OCI-LY7 (cell line): ENCODE results near the gene PC. TPM values are rescaled to one million over a fixed set of nuclear protein-coding genes. Genes with fewer than 3 reads are reported as not detected.

Source experiments
- BruUV-seq: library from RNA; stranded (reverse); fragments of 400-500 nt; replicated peaks from 2 replicates; lab custom pipeline; 2021; lab: Mats Ljungman, UMichigan
- CTCF ChIA-PET: fragments of 300-600 bp; sonication (Branson Sonifier 250); formaldehyde crosslinking; loops from one replicate; lab custom pipeline; 2022; ENCODE audit warnings: antibody characterized with exemption; ENCODE audit not compliant: unreplicated experiment; lab: Charles Lee
- POLR2A ChIA-PET: fragments of 300-600 bp; sonication (Branson Sonifier 250); formaldehyde crosslinking; loops from one replicate; lab custom pipeline; 2022; ENCODE audit warnings: antibody characterized with exemption; lab: Charles Lee
- DNase-seq: peaks from one replicate; pipeline ENCODE4 v3.0.0-alpha.2; 2015; ENCODE audit warnings: low spot score
- H2AFZ ChIP-seq: fragments of 200-600 bp; sonication (generic), shearing (Covaris generic); 2 replicates; pipeline ENCODE4 v1.6.1; 2014; ENCODE audit warnings: mild to moderate bottlenecking, antibody characterized with exemption, low read length, moderate library complexity
- H3K27ac ChIP-seq: fragments of 200-600 bp; sonication (generic); 2 replicates; pipeline ENCODE4 v1.5.1; 2014; ENCODE audit warnings: mixed run types, low read depth, mild to moderate bottlenecking, moderate library complexity, low read length, inconsistent platforms; ENCODE audit not compliant: poor library complexity, severe bottlenecking
- H3K36me3 ChIP-seq: fragments of 200-600 bp; sonication (generic); 2 replicates; pipeline ENCODE4 v1.6.1; 2014; ENCODE audit warnings: mild to moderate bottlenecking, antibody characterized with exemption, low read length, moderate library complexity, mixed read lengths; ENCODE audit not compliant: insufficient read depth
- H3K4me1 ChIP-seq: fragments of 200-600 bp; sonication (generic); 2 replicates; pipeline ENCODE4 v1.5.1; 2014; ENCODE audit warnings: mild to moderate bottlenecking, low read length; ENCODE audit not compliant: insufficient read depth, poor library complexity, severe bottlenecking
- H3K4me2 ChIP-seq: fragments of 200-600 bp; sonication (generic); 2 replicates; pipeline ENCODE4 v1.6.1; 2014; ENCODE audit warnings: mild to moderate bottlenecking, low read length
- H3K4me3 ChIP-seq: fragments of 200-600 bp; sonication (generic); 2 replicates; pipeline ENCODE4 v1.5.1; 2014; ENCODE audit warnings: mild to moderate bottlenecking, low read depth, low read length; ENCODE audit not compliant: poor library complexity, severe bottlenecking
- H3K79me2 ChIP-seq: fragments of 200-600 bp; sonication (generic); 2 replicates; pipeline ENCODE4 v1.6.1; 2016; ENCODE audit warnings: low read depth, mild to moderate bottlenecking, low read length, moderate library complexity, mixed read lengths; ENCODE audit not compliant: insufficient read depth
- H3K9me2 ChIP-seq: fragments of 200-600 bp; sonication (generic); 2 replicates; pipeline ENCODE4 v1.6.1; 2016; ENCODE audit warnings: mild to moderate bottlenecking, low read length, mixed read lengths; ENCODE audit not compliant: insufficient read depth
- H3K9me3 ChIP-seq: fragments of 200-600 bp; sonication (generic); 2 replicates; pipeline ENCODE4 v1.6.1; 2014; ENCODE audit warnings: mild to moderate bottlenecking, mixed run types, low read length, mixed read lengths
- H4K20me1 ChIP-seq: fragments of 200-600 bp; sonication (generic); 2 replicates; pipeline ENCODE4 v1.6.1; 2014; ENCODE audit warnings: mild to moderate bottlenecking, antibody characterized with exemption, low read length, moderate library complexity, mixed read lengths; ENCODE audit not compliant: insufficient read depth
- EZH2phosphoT487 ChIP-seq: fragments of 200-600 bp; sonication (generic); IDR thresholded peaks from 2 replicates; pipeline ENCODE4 v1.6.1; 2018; ENCODE audit warnings: low read depth, borderline replicate concordance, mild to moderate bottlenecking, mixed run types, antibody characterized with exemption, low read length, moderate library complexity, mixed read lengths
- intact Hi-C: fragments of 100-400 bp; cut with micrococcal nuclease; formaldehyde crosslinking; loops from one replicate; pipeline ENCODE4 v1.10.0; 2022; ENCODE audit not compliant: unreplicated experiment
- total RNA-seq, 2 experiments: library from RNA; depleted of rRNA in 1 of 2; stranded (reverse); fragments of >200 nt in 1 of 2; shearing (Covaris generic) in 1 of 2; gene quantifications; 2 replicates each; pipeline ENCODE4 v1.2.3, GENCODE V29; 2014 to 2022
- TF ChIP-seq, protein P1 (sequence below): fragments of 200-600 bp; sonication (generic); conservative IDR thresholded peaks from 2 replicates; pipeline ENCODE4 v1.5.1; 2014; ENCODE audit warnings: mild to moderate bottlenecking, antibody characterized with exemption, low read length, moderate library complexity, mixed read lengths

The PC gene
- total RNA-seq, 2 experiments from 2014 or later: 10.4 to 12.7 TPM

DNA sequence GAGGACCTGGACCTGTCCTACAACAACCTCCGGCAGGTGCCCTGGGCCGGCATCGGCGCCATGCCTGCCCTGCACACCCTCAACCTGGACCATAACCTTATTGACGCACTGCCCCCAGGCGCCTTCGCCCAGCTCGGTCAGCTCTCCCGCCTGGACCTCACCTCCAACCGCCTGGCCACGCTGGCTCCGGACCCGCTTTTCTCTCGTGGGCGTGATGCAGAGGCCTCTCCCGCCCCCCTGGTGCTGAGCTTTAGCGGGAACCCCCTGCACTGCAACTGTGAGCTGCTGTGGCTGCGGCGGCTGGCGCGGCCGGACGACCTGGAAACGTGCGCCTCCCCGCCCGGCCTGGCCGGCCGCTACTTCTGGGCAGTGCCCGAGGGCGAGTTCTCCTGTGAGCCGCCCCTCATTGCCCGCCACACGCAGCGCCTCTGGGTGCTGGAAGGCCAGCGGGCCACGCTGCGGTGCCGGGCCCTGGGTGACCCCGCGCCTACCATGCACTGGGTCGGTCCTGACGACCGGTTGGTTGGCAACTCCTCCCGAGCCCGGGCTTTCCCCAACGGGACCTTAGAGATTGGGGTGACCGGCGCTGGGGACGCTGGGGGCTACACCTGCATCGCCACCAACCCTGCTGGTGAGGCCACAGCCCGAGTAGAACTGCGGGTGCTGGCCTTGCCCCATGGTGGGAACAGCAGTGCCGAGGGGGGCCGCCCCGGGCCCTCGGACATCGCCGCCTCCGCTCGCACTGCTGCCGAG lies 99.8 kb downstream of the PC start:
- H3K4me1 ChIP-seq: peaks cover 36% of the 10 kb centered on the region
- ChIA-PET CTCF (interaction anchor here (0.6 kb wide), 1 partner anchor 148 kb away, joined by 3 read pairs; no protein-coding TSS in a partner anchor), POLR2A (no interaction called here)
- TF ChIP-seq EZH2phosphoT487: no peak
- TF ChIP-seq, protein P1, sequence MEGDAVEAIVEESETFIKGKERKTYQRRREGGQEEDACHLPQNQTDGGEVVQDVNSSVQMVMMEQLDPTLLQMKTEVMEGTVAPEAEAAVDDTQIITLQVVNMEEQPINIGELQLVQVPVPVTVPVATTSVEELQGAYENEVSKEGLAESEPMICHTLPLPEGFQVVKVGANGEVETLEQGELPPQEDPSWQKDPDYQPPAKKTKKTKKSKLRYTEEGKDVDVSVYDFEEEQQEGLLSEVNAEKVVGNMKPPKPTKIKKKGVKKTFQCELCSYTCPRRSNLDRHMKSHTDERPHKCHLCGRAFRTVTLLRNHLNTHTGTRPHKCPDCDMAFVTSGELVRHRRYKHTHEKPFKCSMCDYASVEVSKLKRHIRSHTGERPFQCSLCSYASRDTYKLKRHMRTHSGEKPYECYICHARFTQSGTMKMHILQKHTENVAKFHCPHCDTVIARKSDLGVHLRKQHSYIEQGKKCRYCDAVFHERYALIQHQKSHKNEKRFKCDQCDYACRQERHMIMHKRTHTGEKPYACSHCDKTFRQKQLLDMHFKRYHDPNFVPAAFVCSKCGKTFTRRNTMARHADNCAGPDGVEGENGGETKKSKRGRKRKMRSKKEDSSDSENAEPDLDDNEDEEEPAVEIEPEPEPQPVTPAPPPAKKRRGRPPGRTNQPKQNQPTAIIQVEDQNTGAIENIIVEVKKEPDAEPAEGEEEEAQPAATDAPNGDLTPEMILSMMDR: no peak
- H3K4me3 ChIP-seq: peak overlapping the region; percentile 89
- H2AFZ ChIP-seq: no peak overlapping the region
- H3K79me2 ChIP-seq: peaks cover 7% of the 10 kb centered on the region; the same call in 1 of the 2 replicates
- H3K27ac ChIP-seq: no peak overlapping the region
- no peaks in the 10 kb centered on the region for H4K20me1 ChIP-seq
- DNase-seq: no peak
- H3K36me3 ChIP-seq: peaks cover 6% of the 10 kb centered on the region; the same call in 1 of the 2 replicates
- H3K4me2 ChIP-seq: peak overlapping the region; percentile 71
- no TSS peak for BruUV-seq
- intact Hi-C loops: no loop called here
- no peaks in the 10 kb centered on the region for H3K9me3 ChIP-seq
- H3K9me2 ChIP-seq: no peaks in the 10 kb centered on the region

DNA sequence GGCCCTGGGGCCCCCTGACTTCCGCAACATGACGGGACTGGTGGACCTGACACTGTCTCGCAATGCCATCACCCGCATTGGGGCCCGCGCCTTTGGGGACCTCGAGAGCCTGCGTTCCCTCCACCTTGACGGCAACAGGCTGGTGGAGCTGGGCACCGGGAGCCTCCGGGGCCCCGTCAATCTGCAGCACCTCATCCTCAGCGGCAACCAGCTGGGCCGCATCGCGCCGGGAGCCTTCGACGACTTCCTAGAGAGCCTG lies 100.3 kb downstream of the PC start:
- CTCF ChIA-PET: no interaction called here
- TF ChIP-seq, protein P1: no peak
- TF ChIP-seq EZH2phosphoT487: no peak
- peak overlapping the region; percentile 71 for H3K4me2 ChIP-seq
- H2AFZ ChIP-seq: no peak overlapping the region
- intact Hi-C loops: loop anchor here (2.0 kb wide), 1 partner anchor 25 kb away; no protein-coding TSS in a partner anchor
- H4K20me1 ChIP-seq: no peaks in the 10 kb centered on the region
- H3K9me3 ChIP-seq: no peaks in the 10 kb centered on the region
- no peak for DNase-seq
- peaks cover 7% of the 10 kb centered on the region; the same call in 1 of the 2 replicates for H3K79me2 ChIP-seq
- no TSS peak for BruUV-seq
- peak overlapping the region; percentile 89 for H3K4me3 ChIP-seq
- POLR2A ChIA-PET: no interaction called here
- no peak overlapping the region for H3K27ac ChIP-seq
- H3K4me1 ChIP-seq: peaks cover 36% of the 10 kb centered on the region
- no peaks in the 10 kb centered on the region for H3K9me2 ChIP-seq
- peaks cover 6% of the 10 kb centered on the region; the same call in 1 of the 2 replicates for H3K36me3 ChIP-seq
